MM.1S (cell line): ENCODE results near the gene DAAM1.

ENCODE experiments used
- CTCF ChIP-seq: fragments of 300-600 bp; sonication (generic); IDR thresholded peaks from 2 replicates; pipeline ENCODE4 v1.5.1; 2016; ENCODE audit warnings: antibody characterized with exemption, low read length, mixed read lengths
- EZH2 ChIP-seq: fragments of 300-600 bp; sonication (generic); optimal IDR thresholded peaks from 2 replicates; pipeline ENCODE3; 2017; ENCODE audit warnings: low read depth, mild to moderate bottlenecking, antibody characterized with exemption, low read length, mixed read lengths
- EZH2phosphoT487 ChIP-seq: fragments of 300-600 bp; sonication (generic); IDR thresholded peaks from 2 replicates; pipeline ENCODE4 v1.6.1; 2018; ENCODE audit warnings: antibody characterized with exemption, low read length

DNA sequence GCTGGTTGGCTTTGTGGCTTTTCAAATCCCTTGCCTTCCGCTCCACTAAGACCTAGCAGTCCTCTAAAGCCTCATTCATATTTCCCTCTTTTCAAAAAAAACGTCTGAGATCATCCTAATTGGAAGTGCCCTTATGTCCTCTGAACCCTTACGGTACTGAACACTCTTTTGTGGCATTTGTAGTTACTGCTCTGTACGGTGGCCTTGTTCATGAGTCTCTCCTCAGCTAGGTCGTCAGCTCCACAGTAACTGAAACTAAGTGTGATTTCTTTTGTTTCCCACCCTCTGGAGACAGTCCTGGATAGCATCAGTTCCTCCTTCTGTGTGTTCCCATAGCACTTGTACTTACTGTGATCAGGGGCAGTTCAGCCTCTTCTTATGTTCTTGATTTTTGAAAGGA is 49.7 kb downstream of the DAAM1 start:
- TF ChIP-seq CTCF: no peak
- no peak for TF ChIP-seq EZH2phosphoT487
- TF ChIP-seq EZH2: no peak
